Gastrocnemius medialis (tissue), 4 donors: Measurements from ENCODE around the gene ID3.

Source experiments
- POLR2A ChIP-seq, 2 donors: fragments of 450-650 bp; IDR thresholded peaks; one replicate each; pipeline ENCODE4 v1.6.1; 2017; ENCODE audit warnings: antibody characterized with exemption in 2 of 2, mild to moderate bottlenecking in 2 of 2, moderate library complexity in 2 of 2
- TF ChIP-seq, protein P1 (sequence below), 5 experiments: fragments of 450-650 bp in 3 of 5; fragments of 200-600 bp in 2 of 5; sonication (generic) in 2 of 5; IDR thresholded peaks in 4 of 5; conservative IDR thresholded peaks in 1 of 5; 1 replicate in 4 of 5; 2 replicates in 1 of 5; pipeline ENCODE4 v1.5.1; 2016 to 2019; ENCODE audit warnings: antibody characterized with exemption in 5 of 5, mild to moderate bottlenecking in 3 of 5, moderate library complexity in 3 of 5

DNA sequence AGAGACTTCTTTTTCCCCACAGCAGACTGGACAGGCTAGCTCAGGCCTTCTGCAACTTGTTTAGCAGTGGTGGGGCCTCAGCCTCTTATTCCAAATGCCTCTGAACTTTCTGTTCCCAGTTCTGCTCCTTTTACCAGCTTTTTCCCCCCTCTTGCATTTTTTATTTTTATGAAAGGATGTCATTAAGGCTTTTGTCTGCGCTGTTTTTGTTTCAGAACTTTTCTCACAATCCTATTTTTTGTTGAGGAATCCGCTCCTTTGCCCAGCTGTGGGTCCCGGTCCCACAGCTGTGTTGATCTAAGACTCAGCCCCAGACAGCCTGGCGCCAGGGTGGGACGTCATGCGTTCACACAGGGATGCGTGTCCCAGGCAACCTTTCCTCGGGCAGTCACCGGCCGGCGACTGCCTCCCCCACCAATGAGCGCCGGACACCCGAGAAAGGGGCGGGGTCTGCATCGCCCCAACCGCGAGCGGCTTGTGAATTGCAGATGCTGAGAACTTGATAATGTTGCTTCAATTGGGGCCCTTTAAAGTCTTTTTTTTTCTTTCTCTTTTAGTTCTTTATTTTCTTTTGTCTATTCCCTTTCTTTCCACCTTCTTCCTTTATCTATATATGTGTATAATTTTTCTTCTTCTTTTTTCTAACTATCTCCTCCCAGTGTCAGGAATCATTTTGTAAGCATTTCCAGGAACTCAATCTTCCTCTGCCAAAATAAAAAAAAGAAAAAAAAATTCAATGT, 3.0 kb upstream of the ID3 start:
- TF ChIP-seq, protein P1, sequence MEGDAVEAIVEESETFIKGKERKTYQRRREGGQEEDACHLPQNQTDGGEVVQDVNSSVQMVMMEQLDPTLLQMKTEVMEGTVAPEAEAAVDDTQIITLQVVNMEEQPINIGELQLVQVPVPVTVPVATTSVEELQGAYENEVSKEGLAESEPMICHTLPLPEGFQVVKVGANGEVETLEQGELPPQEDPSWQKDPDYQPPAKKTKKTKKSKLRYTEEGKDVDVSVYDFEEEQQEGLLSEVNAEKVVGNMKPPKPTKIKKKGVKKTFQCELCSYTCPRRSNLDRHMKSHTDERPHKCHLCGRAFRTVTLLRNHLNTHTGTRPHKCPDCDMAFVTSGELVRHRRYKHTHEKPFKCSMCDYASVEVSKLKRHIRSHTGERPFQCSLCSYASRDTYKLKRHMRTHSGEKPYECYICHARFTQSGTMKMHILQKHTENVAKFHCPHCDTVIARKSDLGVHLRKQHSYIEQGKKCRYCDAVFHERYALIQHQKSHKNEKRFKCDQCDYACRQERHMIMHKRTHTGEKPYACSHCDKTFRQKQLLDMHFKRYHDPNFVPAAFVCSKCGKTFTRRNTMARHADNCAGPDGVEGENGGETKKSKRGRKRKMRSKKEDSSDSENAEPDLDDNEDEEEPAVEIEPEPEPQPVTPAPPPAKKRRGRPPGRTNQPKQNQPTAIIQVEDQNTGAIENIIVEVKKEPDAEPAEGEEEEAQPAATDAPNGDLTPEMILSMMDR (IDR thresholded peaks at IDR 0.05 in 4 of 5, conservative IDR thresholded peaks at IDR 0.05 in 1 of 5), result no peak
- peak; percentile 51 to 79 for TF ChIP-seq POLR2A (IDR thresholded peaks at IDR 0.05)
